Liver (tissue), 9 donors: ENCODE measurements around the gene KTN1. TPM values are rescaled to one million over a fixed set of nuclear protein-coding genes. Genes with fewer than 3 reads are reported as not detected.

Experiments used
- DNase-seq: peaks from one replicate; pipeline ENCODE4 v3.0.0-alpha.2; 2017; ENCODE audit warnings: low spot score
- H3K27ac ChIP-seq, 2 donors: one replicate each; pipeline ENCODE4 v1.7.0; 2013; ENCODE audit warnings: inconsistent platforms in 2 of 2, low read length in 2 of 2, control low read depth in 1 of 2, low read depth in 1 of 2, mild to moderate bottlenecking in 1 of 2
- H3K27me3 ChIP-seq, 4 donors: one replicate each; pipeline versions ENCODE4 v1.6.1 to v1.7.0; 2013; ENCODE audit warnings: low read length in 3 of 4, inconsistent platforms in 1 of 4, mild to moderate bottlenecking in 1 of 4, moderate library complexity in 1 of 4; ENCODE audit not compliant: control insufficient read depth in 4 of 4, insufficient read depth in 4 of 4
- H3K36me3 ChIP-seq, 4 donors: one replicate each; pipeline versions ENCODE4 v1.6.1 to v1.7.0; 2013; ENCODE audit warnings: low read length in 3 of 4, mild to moderate bottlenecking in 3 of 4, low read depth in 1 of 4, moderate library complexity in 1 of 4; ENCODE audit not compliant: control insufficient read depth in 4 of 4, insufficient read depth in 3 of 4
- H3K4me1 ChIP-seq, 4 donors: one replicate each; pipeline versions ENCODE4 v1.6.1 to v1.7.0; 2013; ENCODE audit warnings: low read length in 3 of 4, mild to moderate bottlenecking in 3 of 4, moderate library complexity in 1 of 4; ENCODE audit not compliant: control insufficient read depth in 4 of 4, insufficient read depth in 4 of 4
- H3K4me3 ChIP-seq, 3 donors: one replicate each; pipeline versions ENCODE4 v1.6.1 to v1.7.0; 2013; ENCODE audit warnings: low read length in 3 of 3, control low read depth in 1 of 3, low read depth in 1 of 3, mild to moderate bottlenecking in 1 of 3
- H3K9ac ChIP-seq, 2 donors: one replicate each; pipeline ENCODE4 v1.7.0; 2013; ENCODE audit warnings: low read length in 2 of 2, mild to moderate bottlenecking in 2 of 2, moderate library complexity in 2 of 2, control low read depth in 1 of 2, low read depth in 1 of 2
- H3K9me3 ChIP-seq, 4 donors: one replicate each; pipeline versions ENCODE4 v1.6.1 to v1.7.0; 2013; ENCODE audit warnings: low read length in 3 of 4; ENCODE audit not compliant: control insufficient read depth in 4 of 4
- ATF3 ChIP-seq: IDR thresholded peaks from 2 replicates; pipeline ENCODE4 v1.6.1; 2016; ENCODE audit warnings: antibody characterized with exemption
- CTCF ChIP-seq: fragments of 150-350 bp; IDR thresholded peaks from 2 replicates; pipeline ENCODE4 v1.5.1; 2017; ENCODE audit warnings: improper control_type of control experiment, low read depth, low read length; ENCODE audit not compliant: missing input control
- EGR1 ChIP-seq, 2 donors: IDR thresholded peaks; 2 replicates each; pipeline ENCODE4 v1.6.1; 2016 to 2018; ENCODE audit warnings: antibody characterized with exemption in 2 of 2, low read depth in 2 of 2
- FOXA1 ChIP-seq: IDR thresholded peaks from 2 replicates; pipeline ENCODE4 v1.6.1; 2016; ENCODE audit warnings: antibody characterized with exemption
- FOXA2 ChIP-seq: IDR thresholded peaks from 2 replicates; pipeline ENCODE4 v1.6.1; 2016; ENCODE audit warnings: antibody characterized with exemption
- GABPA ChIP-seq, 2 donors: IDR thresholded peaks in 1 of 2; conservative IDR thresholded peaks in 1 of 2; 2 replicates each; pipeline ENCODE4 v1.6.1; 2016; ENCODE audit warnings: antibody characterized with exemption in 2 of 2, mild to moderate bottlenecking in 1 of 2, moderate library complexity in 1 of 2
- HNF4A ChIP-seq, 2 donors: conservative IDR thresholded peaks; 2 replicates each; pipeline ENCODE4 v1.6.1; 2016; ENCODE audit warnings: antibody characterized with exemption in 2 of 2, mild to moderate bottlenecking in 2 of 2
- HNF4G ChIP-seq: IDR thresholded peaks from 2 replicates; pipeline ENCODE4 v1.6.1; 2016; ENCODE audit warnings: antibody characterized with exemption
- JUND ChIP-seq, 2 donors: IDR thresholded peaks; 2 replicates each; pipeline ENCODE4 v1.6.1; 2016; ENCODE audit warnings: antibody characterized with exemption in 2 of 2
- MAX ChIP-seq: IDR thresholded peaks from 2 replicates; pipeline ENCODE4 v1.6.1; 2016; ENCODE audit warnings: antibody characterized with exemption
- NR2F2 ChIP-seq: IDR thresholded peaks from 2 replicates; pipeline ENCODE4 v1.6.1; 2016; ENCODE audit warnings: antibody characterized with exemption
- RAD21 ChIP-seq, 2 donors: IDR thresholded peaks; 2 replicates each; pipeline ENCODE4 v1.6.1; 2016; ENCODE audit warnings: antibody characterized with exemption in 2 of 2, mild to moderate bottlenecking in 2 of 2
- REST ChIP-seq: IDR thresholded peaks from 2 replicates; pipeline ENCODE4 v1.6.1; 2016; ENCODE audit warnings: antibody characterized with exemption, mild to moderate bottlenecking
- RXRA ChIP-seq, 2 donors: IDR thresholded peaks; 2 replicates each; pipeline ENCODE4 v1.6.1; 2017 to 2018; ENCODE audit warnings: antibody characterized with exemption in 2 of 2, mild to moderate bottlenecking in 1 of 2
- SP1 ChIP-seq: IDR thresholded peaks from 2 replicates; pipeline ENCODE4 v1.6.1; 2018; ENCODE audit warnings: antibody characterized with exemption, mild to moderate bottlenecking
- TAF1 ChIP-seq: conservative IDR thresholded peaks from 2 replicates; pipeline ENCODE4 v1.6.1; 2016; ENCODE audit warnings: antibody characterized with exemption, mild to moderate bottlenecking
- YY1 ChIP-seq: IDR thresholded peaks from 2 replicates; pipeline ENCODE4 v1.6.1; 2016; ENCODE audit warnings: antibody characterized with exemption, mild to moderate bottlenecking
- ZBTB33 ChIP-seq: IDR thresholded peaks from 2 replicates; pipeline ENCODE4 v1.6.1; 2016; ENCODE audit warnings: antibody characterized with exemption
- WGBS: extraction: QIAGEN DNeasy Blood & Tissue Kit; methylation state at CpG from one replicate; pipeline ENCODE4 v1.1.7; 2013; 5-methylcytosine and 5-hydroxymethylcytosine counted together
- polyA plus RNA-seq, 2 donors: library from polyadenylated mRNA; stranded (reverse) in 1 of 2; unstranded in 1 of 2; fragments of 200-250 nt in 1 of 2; fragments of >200 nt in 1 of 2; fragmentation: Nextera tagmentation in 1 of 2; extraction: Ambion mirVana in 1 of 2; gene quantifications; one replicate each; pipeline versions ENCODE4 v1.2.1 to v1.2.3, GENCODE V29; 2013 to 2015
- total RNA-seq, 2 donors: library from RNA; depleted of rRNA; stranded (reverse); fragments of >200 nt; gene quantifications; one replicate each; pipeline ENCODE4 v1.2.3, GENCODE V29; 2014
- donor health status: healthy.
- donor health status: healthy.
- donor health status: healthy.
- donor health status: healthy.
- donor health status: healthy.

The KTN1 gene
- total and polyA plus RNA-seq, 4 donors, result 34.9 to 141 (median 59.6) TPM

GRCh38 chr14:55626131-55626530, 46.1 kb downstream of the KTN1 start:
- Histone ChIP-seq H3K36me3 (peaks cover 2 to 28% (median 12%) of the 10 kb centered on the region in 4 donors), H3K4me1 (peaks cover 0 to 3% (median 0%) of the 10 kb centered on the region in 4 donors), H3K9me3 (no peaks in the 10 kb centered on the region), H3K4me3 (no peak overlapping the region), H3K9ac (no peak overlapping the region), H3K27ac (no peak overlapping the region), H3K27me3 (no peaks in the 10 kb centered on the region)
- 85% methylated on average over 4 of the region's 4 CpGs for WGBS
- DNase-seq, result no peak
- TF ChIP-seq EGR1 (IDR thresholded peaks at IDR 0.05; ENCODE audit: low read depth in 2 of 2) (no peak), RXRA (IDR thresholded peaks at IDR 0.05) (no peak), FOXA1 (no peak), MAX (no peak), ATF3 (no peak), FOXA2 (no peak), GABPA (IDR thresholded peaks at IDR 0.05 in 1 of 2, conservative IDR thresholded peaks at IDR 0.05 in 1 of 2) (no peak), TAF1 (no peak)

- H3K4me3 ChIP-seq, result no peak overlapping the region
- no peak overlapping the region for H3K9ac ChIP-seq
- peaks cover 0 to 23% (median 9%) of the 10 kb centered on the region in 4 donors for H3K36me3 ChIP-seq
- no peaks in the 10 kb centered on the region for H3K4me1 ChIP-seq
- no peaks in the 10 kb centered on the region for H3K27me3 ChIP-seq
- TF ChIP-seq ATF3, result no peak
- TF ChIP-seq RXRA (IDR thresholded peaks at IDR 0.05), result no peak
- TF ChIP-seq YY1, result no peak
- TF ChIP-seq EGR1 (IDR thresholded peaks at IDR 0.05; ENCODE audit: low read depth in 2 of 2), result no peak
- no peak for TF ChIP-seq NR2F2
- TF ChIP-seq TAF1, result no peak
- no peak for TF ChIP-seq FOXA1
- TF ChIP-seq HNF4G, result no peak
- no peak for TF ChIP-seq GABPA (IDR thresholded peaks at IDR 0.05 in 1 of 2, conservative IDR thresholded peaks at IDR 0.05 in 1 of 2)
- no peak for TF ChIP-seq CTCF
- no peak for TF ChIP-seq JUND (IDR thresholded peaks at IDR 0.05)
- no peak for TF ChIP-seq RAD21 (IDR thresholded peaks at IDR 0.05)
- no peak for TF ChIP-seq HNF4A (conservative IDR thresholded peaks at IDR 0.05)
- TF ChIP-seq REST, result no peak
- no peak for TF ChIP-seq SP1
- no peak for TF ChIP-seq FOXA2
- no peak for TF ChIP-seq MAX
- no peak for TF ChIP-seq ZBTB33
- H3K27ac ChIP-seq, result no peak overlapping the region
- DNase-seq, result no peak
- H3K9me3 ChIP-seq, result no peaks in the 10 kb centered on the region
Measured at GRCh38 chr14:55628426-55628825, 48.4 kb downstream of the KTN1 start.
